NOMO-1 (cell line): ENCODE measurements around the gene RORC.
A peak's percentile ranks its signal among the peaks of the same experiment; 100 is the strongest.
"Not testable (repeated sequence)": the region's sequence is repeated elsewhere in the genome, so short reads cannot be mapped to it uniquely, and the experiment has no call there.

Source experiments
- DNase-seq, 2 experiments: peaks; one replicate each; lab custom pipeline; 2025; ENCODE audit not compliant: unreplicated experiment in 2 of 2; lab: John Stamatoyannopoulos, UW

Gene RORC

GRCh38 chr1:151831605-151832004 is at the start of gene RORC:
Gene RORC (minus strand): TSS chr1:151831802. CDS start chr1:151831764, 38 bp downstream.
- no peak for DNase-seq

- DNase-seq = no peak
Measured at GRCh38 chr1:151875419-151876097, 44.0 kb upstream of the RORC start.

- not testable (repeated sequence) for DNase-seq
Measured at GRCh38 chr1:151872776-151873175, 41.2 kb upstream of the RORC start.

GRCh38 chr1:151871284-151872030 is 39.9 kb upstream of the RORC start:
- no peak for DNase-seq

- no peak for DNase-seq
Measured at GRCh38 chr1:151868486-151868885, 36.9 kb upstream of the RORC start.

- peak; percentile 77 to 90 for DNase-seq
Measured at GRCh38 chr1:151867765-151868411, 36.3 kb upstream of the RORC start.

GRCh38 chr1:151867321-151867720 is 35.7 kb upstream of the RORC start:
- DNase-seq = peak in 1 of 2 experiments; percentile 7

GRCh38 chr1:151864411-151864810 is 32.8 kb upstream of the RORC start:
- DNase-seq = no peak

GRCh38 chr1:151862604-151863003 is 31.0 kb upstream of the RORC start:
- DNase-seq = no peak

GRCh38 chr1:151860504-151861187 is 29.0 kb upstream of the RORC start:
- no peak for DNase-seq

- DNase-seq = no peak
Measured at GRCh38 chr1:151859891-151860293, 28.3 kb upstream of the RORC start.

GRCh38 chr1:151858886-151859665 is 27.5 kb upstream of the RORC start:
- DNase-seq = no peak

- DNase-seq = no peak
Measured at GRCh38 chr1:151858030-151858746, 26.6 kb upstream of the RORC start.

GRCh38 chr1:151855933-151856332 is 24.3 kb upstream of the RORC start:
- peak in 1 of 2 experiments; percentile 39 for DNase-seq

- DNase-seq = not testable (repeated sequence)
Measured at GRCh38 chr1:151855516-151855915, 23.9 kb upstream of the RORC start.

- no peak for DNase-seq
Measured at GRCh38 chr1:151854658-151855057, 23.1 kb upstream of the RORC start.

- DNase-seq = no peak
Measured at GRCh38 chr1:151853411-151853943, 21.9 kb upstream of the RORC start, which contains the start of gene THEM5. Gene THEM5 (minus strand): TSS chr1:151853712. CDS start chr1:151853565, 147 bp downstream.

GRCh38 chr1:151852733-151853132 is 21.1 kb upstream of the RORC start:
- no peak for DNase-seq

- DNase-seq = no peak
Measured at GRCh38 chr1:151851886-151852285, 20.3 kb upstream of the RORC start.
